Skin epidermis (tissue), 12 donors: ENCODE data around the gene GLCE.
A peak's percentile ranks its signal among the peaks of the same experiment; 100 is the strongest.

Experiments
- H3K27ac ChIP-seq, 21 experiments: fragments of 200-600 bp; sonication (generic) in 11 of 21; one replicate each; pipeline ENCODE4 v1.5.0; 2020; ENCODE audit warnings: mild to moderate bottlenecking in 3 of 21, inconsistent platforms in 2 of 21, moderate library complexity in 2 of 21
- H3K4me3 ChIP-seq, 7 experiments: fragments of 200-600 bp; sonication (generic) in 2 of 7; one replicate each; pipeline ENCODE4 v1.5.0; 2020; ENCODE audit warnings: inconsistent platforms in 2 of 7, mild to moderate bottlenecking in 2 of 7, moderate library complexity in 1 of 7

Gene GLCE

GRCh38 chr15:69305204-69305931 is 144.9 kb downstream of the GLCE start:
- Histone ChIP-seq H3K4me3 (no peak overlapping the region), H3K27ac (peak overlapping the region in 3 of 21 experiments; percentile 21 to 65 (median 46))

- Histone ChIP-seq H3K4me3 (no peak overlapping the region), H3K27ac (peak overlapping the region in 2 of 21 experiments; percentile 46 to 47)
These were observed 145.6 kb downstream of the GLCE start for GRCh38 chr15:69305933-69306568.

GRCh38 chr15:69307939-69308338 is 147.5 kb downstream of the GLCE start:
- H3K4me3 ChIP-seq = no peak overlapping the region
- H3K27ac ChIP-seq = no peak overlapping the region

GRCh38 chr15:69308949-69309348 is 148.5 kb downstream of the GLCE start:
- Histone ChIP-seq H3K4me3 (no peak overlapping the region), H3K27ac (no peak overlapping the region)

GRCh38 chr15:69311319-69311721 is 150.9 kb downstream of the GLCE start:
- Histone ChIP-seq H3K27ac (no peak overlapping the region), H3K4me3 (no peak overlapping the region)

GRCh38 chr15:69313432-69314000 is 153.1 kb downstream of the GLCE start:
- H3K27ac ChIP-seq = no peak overlapping the region
- H3K4me3 ChIP-seq = no peak overlapping the region

GRCh38 chr15:69314131-69314530 is 153.7 kb downstream of the GLCE start:
- Histone ChIP-seq H3K4me3 (no peak overlapping the region), H3K27ac (no peak overlapping the region)

- H3K27ac ChIP-seq = no peak overlapping the region
These were observed 154.3 kb downstream of the GLCE start for GRCh38 chr15:69314736-69315135.

GRCh38 chr15:69315402-69316110 is 155.1 kb downstream of the GLCE start:
- Histone ChIP-seq H3K4me3 (no peak overlapping the region), H3K27ac (peak overlapping the region in 1 of 21 experiments; percentile 3)

More at GRCh38 chr15:69314736-69315135, 154.3 kb downstream of the GLCE start:
- H3K4me3 ChIP-seq = no peak overlapping the region

GRCh38 chr15:69316291-69316690 is 155.9 kb downstream of the GLCE start:
- peak overlapping the region in 1 of 21 experiments; percentile 3 for H3K27ac ChIP-seq
- no peak overlapping the region for H3K4me3 ChIP-seq

- H3K4me3 ChIP-seq = no peak overlapping the region
- peak overlapping the region in 1 of 21 experiments; percentile 16 for H3K27ac ChIP-seq
These were observed 157.0 kb downstream of the GLCE start for GRCh38 chr15:69317392-69317841.

GRCh38 chr15:69318033-69318432 is 157.6 kb downstream of the GLCE start:
- peak overlapping the region in 1 of 21 experiments; percentile 16 for H3K27ac ChIP-seq
- H3K4me3 ChIP-seq = no peak overlapping the region

- no peak overlapping the region for H3K4me3 ChIP-seq
- H3K27ac ChIP-seq = peak overlapping the region in 1 of 21 experiments; percentile 24
These were observed 159.2 kb downstream of the GLCE start for GRCh38 chr15:69319384-69320375.

GRCh38 chr15:69320977-69321554 is 160.6 kb downstream of the GLCE start:
- H3K27ac ChIP-seq = no peak overlapping the region

More at GRCh38 chr15:69320977-69321554, 160.6 kb downstream of the GLCE start:
- H3K4me3 ChIP-seq = no peak overlapping the region
